ENCODE data around the gene VPS26C. TPM values are rescaled to one million over a fixed set of nuclear protein-coding genes. Genes with fewer than 3 reads are reported as not detected.
"Not testable (repeated sequence)": the region's sequence is repeated elsewhere in the genome, so short reads cannot be mapped to it uniquely, and the experiment has no call there.

The VPS26C gene
- polyA plus RNA-seq, 1 of the 3 experiments (the other 2 are of a cell fraction): 34.8 TPM

DNA sequence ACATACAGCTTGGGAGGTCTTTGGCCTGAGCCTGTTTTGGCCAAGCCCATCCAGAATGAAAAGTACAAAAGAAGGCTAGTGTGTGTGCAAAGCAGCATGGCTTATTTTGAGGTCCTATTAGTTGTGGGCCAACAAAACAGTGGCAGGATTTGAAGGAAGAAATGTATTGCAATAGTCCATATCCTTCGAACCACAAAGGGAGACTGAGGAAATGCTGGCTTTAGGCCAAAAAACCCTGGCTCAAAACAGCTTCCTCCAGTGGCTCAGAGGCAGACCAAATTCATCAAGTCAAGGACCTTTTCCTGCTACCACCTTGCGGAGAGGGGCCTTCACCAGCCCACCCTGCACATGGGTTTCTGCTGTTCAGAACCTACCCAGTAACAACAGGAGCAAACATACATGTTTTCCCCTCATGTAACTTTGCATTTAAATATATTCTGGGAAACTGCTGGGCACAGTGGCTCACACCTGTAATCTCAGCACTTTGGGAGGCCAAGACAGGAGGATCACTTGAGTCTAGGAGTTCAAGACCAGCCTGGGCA is 43.3 kb downstream of the VPS26C start:
- ChIA-PET POLR2A (no interaction called here), CTCF (interaction anchor here (0.6 kb wide), 1 partner anchor 547 kb away, joined by 3 read pairs; no protein-coding TSS in a partner anchor)
- Histone ChIP-seq H3K9ac (no peak overlapping the region), H3K4me1 (ENCODE audit: control insufficient read depth in 1 of 2, insufficient read depth in 2 of 2, low read depth in 1 of 2, low read length in 1 of 2) (peaks cover 0 to 19% of the 10 kb centered on the region in 2 experiments; a peak in 1 of 4 replicates), H3F3A (replicated peaks; ENCODE audit: insufficient read depth) (peaks cover 18% of the 10 kb centered on the region), H3K79me2 (ENCODE audit: insufficient read depth) (no peaks in the 10 kb centered on the region), H3K36me3 (replicated peaks in 1 of 2; ENCODE audit: control insufficient read depth in 1 of 2, insufficient read depth in 2 of 2, low read length in 1 of 2) (peaks cover 37 to 48% of the 10 kb centered on the region in 2 experiments), H3K27ac (ENCODE audit: low read depth in 2 of 2, low read length in 1 of 2) (peak overlapping the region in 1 of 2 experiments; percentile 43; a peak in 1 of 4 replicates), H3K27me3 (ENCODE audit: insufficient read depth) (no peaks in the 10 kb centered on the region), H2AFZ (ENCODE audit: low read depth) (no peak overlapping the region), H3K4me2 (no peak overlapping the region), H3K9me3 (no peaks in the 10 kb centered on the region), H4K20me1 (ENCODE audit: insufficient read depth) (no peaks in the 10 kb centered on the region), H3K9me2 (no peaks in the 10 kb centered on the region), H3K4me3 (ENCODE audit: low read depth in 2 of 2, low read length in 1 of 2) (no peak overlapping the region)
- DNase-seq: no peak
- no peak for TF ChIP-seq NRF1 (IDR thresholded peaks at IDR 0.05; ENCODE audit: low read depth, low read length)
- TF ChIP-seq ELF1 (IDR thresholded peaks at IDR 0.05): no peak
- no peak for TF ChIP-seq TCF12 (IDR thresholded peaks at IDR 0.05)
- TF ChIP-seq, protein P1, sequence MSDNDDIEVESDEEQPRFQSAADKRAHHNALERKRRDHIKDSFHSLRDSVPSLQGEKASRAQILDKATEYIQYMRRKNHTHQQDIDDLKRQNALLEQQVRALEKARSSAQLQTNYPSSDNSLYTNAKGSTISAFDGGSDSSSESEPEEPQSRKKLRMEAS (IDR thresholded peaks at IDR 0.05; ENCODE audit: low read depth): no peak
- 94% methylated on average over 2 of the region's 2 CpGs for WGBS (ENCODE audit: low lambda C conversion rate)

DNA sequence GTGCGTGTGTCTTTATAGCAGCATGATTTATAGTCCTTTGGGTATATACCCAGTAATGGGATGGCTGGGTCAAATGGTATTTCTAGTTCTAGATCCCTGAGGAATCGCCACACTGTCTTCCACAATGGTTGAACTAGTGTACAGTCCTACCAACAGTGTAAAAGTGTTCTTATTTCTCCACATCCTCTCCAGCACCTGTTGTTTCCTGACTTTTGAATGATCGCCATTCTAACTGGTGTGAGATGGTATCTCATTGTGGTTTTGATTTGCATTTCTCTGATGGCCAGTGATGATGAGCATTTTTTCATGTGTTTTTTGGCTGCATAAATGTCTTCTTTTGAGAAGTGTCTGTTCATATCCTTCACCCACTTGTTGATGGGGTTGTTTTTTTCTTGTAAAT is 44.9 kb downstream of the VPS26C start:
- H3K4me2 ChIP-seq; H3K79me2 ChIP-seq (ENCODE audit: insufficient read depth); H4K20me1 ChIP-seq (ENCODE audit: insufficient read depth); H2AFZ ChIP-seq (ENCODE audit: low read depth); H3K9ac ChIP-seq; POLR2A ChIA-PET; H3K27me3 ChIP-seq (ENCODE audit: insufficient read depth); H3K9me2 ChIP-seq; CTCF ChIA-PET; H3K27ac ChIP-seq (ENCODE audit: low read depth in 2 of 2, low read length in 1 of 2); H3K9me3 ChIP-seq; DNase-seq; H3K4me3 ChIP-seq (ENCODE audit: low read depth in 2 of 2, low read length in 1 of 2): not testable (repeated sequence)
- Histone ChIP-seq H3K36me3 (replicated peaks in 1 of 2; ENCODE audit: control insufficient read depth in 1 of 2, insufficient read depth in 2 of 2, low read length in 1 of 2) (peaks cover 24 to 33% of the 10 kb centered on the region in 2 experiments), H3K4me1 (ENCODE audit: control insufficient read depth in 1 of 2, insufficient read depth in 2 of 2, low read depth in 1 of 2, low read length in 1 of 2) (peaks cover 0 to 19% of the 10 kb centered on the region in 2 experiments; a peak in 1 of 4 replicates), H3F3A (replicated peaks; ENCODE audit: insufficient read depth) (peaks cover 18% of the 10 kb centered on the region)
- WGBS (ENCODE audit: low lambda C conversion rate): 92% methylated on average over 2 of the region's 3 CpGs

DNA sequence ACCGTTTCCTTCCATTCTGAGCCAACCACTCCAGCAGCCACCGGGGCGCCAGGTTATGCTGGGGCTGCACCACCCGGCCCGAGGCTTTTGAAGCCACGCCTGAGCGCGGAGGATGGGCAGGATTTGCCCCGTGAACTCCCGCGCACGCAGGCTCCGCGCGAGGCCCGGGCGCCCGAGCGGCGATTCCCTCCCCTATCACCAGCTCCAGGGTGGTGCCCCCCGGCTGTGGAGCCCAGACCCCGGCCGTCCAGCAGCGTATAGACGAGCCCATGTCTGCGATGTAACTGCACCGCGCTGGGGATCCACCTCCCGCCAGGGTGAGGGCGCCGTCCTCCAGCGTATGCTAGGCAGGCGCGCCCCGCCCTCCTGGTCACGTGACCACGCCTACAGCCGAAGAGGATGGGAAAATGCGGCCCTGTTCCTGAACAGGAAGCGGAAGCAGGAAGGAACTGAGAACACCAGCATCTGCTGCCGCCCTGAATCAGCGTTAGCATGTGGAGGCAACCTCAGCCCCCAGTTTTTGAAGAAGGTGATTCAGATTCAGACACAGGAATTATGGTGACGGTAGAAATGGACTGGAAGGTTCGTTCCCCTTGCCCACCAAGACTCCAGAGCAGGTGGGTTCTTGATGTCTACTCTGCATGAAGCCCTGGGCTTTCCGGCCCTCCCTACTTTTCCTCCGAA is 46.0 kb downstream of the VPS26C start:
- ChIA-PET CTCF (interaction anchor here (0.6 to 1.3 kb wide), 6 partner anchors 10 to 231 kb away, joined by 3 to 7 read pairs (median 4); no protein-coding TSS in a partner anchor), POLR2A (interaction anchor here (1.0 kb wide), 1 partner anchor 54 kb away, joined by 3 read pairs; no protein-coding TSS in a partner anchor)
- peak overlapping the region; percentile 99 for H3K4me2 ChIP-seq
- 10% methylated on average over 14 of the region's 46 CpGs for WGBS (ENCODE audit: low lambda C conversion rate)
- peak overlapping the region; percentile 65 to 88 for H3K4me3 ChIP-seq (ENCODE audit: low read depth in 2 of 2, low read length in 1 of 2)
- H3K9ac ChIP-seq: peak overlapping the region; percentile 74
- peaks cover 0 to 19% of the 10 kb centered on the region in 2 experiments; a peak in 1 of 4 replicates for H3K4me1 ChIP-seq (ENCODE audit: control insufficient read depth in 1 of 2, insufficient read depth in 2 of 2, low read depth in 1 of 2, low read length in 1 of 2)
- peaks cover 18% of the 10 kb centered on the region for H3F3A ChIP-seq (replicated peaks; ENCODE audit: insufficient read depth)
- no peaks in the 10 kb centered on the region for H3K27me3 ChIP-seq (ENCODE audit: insufficient read depth)
- H4K20me1 ChIP-seq (ENCODE audit: insufficient read depth): no peaks in the 10 kb centered on the region
- peaks cover 20 to 22% of the 10 kb centered on the region in 2 experiments for H3K36me3 ChIP-seq (replicated peaks in 1 of 2; ENCODE audit: control insufficient read depth in 1 of 2, insufficient read depth in 2 of 2, low read length in 1 of 2)
- H2AFZ ChIP-seq (ENCODE audit: low read depth): peak overlapping the region; percentile 97
- no peaks in the 10 kb centered on the region for H3K9me2 ChIP-seq
- peak overlapping the region; percentile 74 to 96 for H3K27ac ChIP-seq (ENCODE audit: low read depth in 2 of 2, low read length in 1 of 2)
- no peaks in the 10 kb centered on the region for H3K9me3 ChIP-seq
- H3K79me2 ChIP-seq (ENCODE audit: insufficient read depth): no peaks in the 10 kb centered on the region
- peak; percentile 94 for DNase-seq
- TF ChIP-seq, protein P2, sequence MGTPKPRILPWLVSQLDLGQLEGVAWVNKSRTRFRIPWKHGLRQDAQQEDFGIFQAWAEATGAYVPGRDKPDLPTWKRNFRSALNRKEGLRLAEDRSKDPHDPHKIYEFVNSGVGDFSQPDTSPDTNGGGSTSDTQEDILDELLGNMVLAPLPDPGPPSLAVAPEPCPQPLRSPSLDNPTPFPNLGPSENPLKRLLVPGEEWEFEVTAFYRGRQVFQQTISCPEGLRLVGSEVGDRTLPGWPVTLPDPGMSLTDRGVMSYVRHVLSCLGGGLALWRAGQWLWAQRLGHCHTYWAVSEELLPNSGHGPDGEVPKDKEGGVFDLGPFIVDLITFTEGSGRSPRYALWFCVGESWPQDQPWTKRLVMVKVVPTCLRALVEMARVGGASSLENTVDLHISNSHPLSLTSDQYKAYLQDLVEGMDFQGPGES (IDR thresholded peaks at IDR 0.05; ENCODE audit: low read depth, low read length): no peak
- TF ChIP-seq NFIC (IDR thresholded peaks at IDR 0.05; ENCODE audit: borderline replicate concordance) (no peak), MEF2A (IDR thresholded peaks at IDR 0.05; ENCODE audit: borderline replicate concordance, low read depth) (no peak), GATA2 (CRISPR knock-in tag; IDR thresholded peaks at IDR 0.05) (no peak), SIN3A (IDR thresholded peaks at IDR 0.05; ENCODE audit: borderline replicate concordance, low read depth, low read length) (peak; percentile 65; the same call in 1 of the 2 replicates), CHD2 (IDR thresholded peaks at IDR 0.05; ENCODE audit: low read length, partially characterized antibody) (peak; percentile 68), JUND (IDR thresholded peaks at IDR 0.05) (no peak), SMC3 (IDR thresholded peaks at IDR 0.05; ENCODE audit: low read depth, low read length) (0 out of 2 replicates have a peak, but pooled peaks have one; percentile 26), TCF12 (IDR thresholded peaks at IDR 0.05) (peak; percentile 34; the same call in 1 of the 2 replicates), RFX5 (IDR thresholded peaks at IDR 0.05; ENCODE audit: low read length) (no peak)
- TF ChIP-seq, protein P3, sequence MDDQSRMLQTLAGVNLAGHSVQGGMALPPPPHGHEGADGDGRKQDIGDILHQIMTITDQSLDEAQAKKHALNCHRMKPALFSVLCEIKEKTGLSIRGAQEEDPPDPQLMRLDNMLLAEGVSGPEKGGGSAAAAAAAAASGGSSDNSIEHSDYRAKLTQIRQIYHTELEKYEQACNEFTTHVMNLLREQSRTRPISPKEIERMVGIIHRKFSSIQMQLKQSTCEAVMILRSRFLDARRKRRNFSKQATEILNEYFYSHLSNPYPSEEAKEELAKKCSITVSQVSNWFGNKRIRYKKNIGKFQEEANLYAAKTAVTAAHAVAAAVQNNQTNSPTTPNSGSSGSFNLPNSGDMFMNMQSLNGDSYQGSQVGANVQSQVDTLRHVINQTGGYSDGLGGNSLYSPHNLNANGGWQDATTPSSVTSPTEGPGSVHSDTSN (IDR thresholded peaks at IDR 0.05): no peak
- TF ChIP-seq, protein P4, sequence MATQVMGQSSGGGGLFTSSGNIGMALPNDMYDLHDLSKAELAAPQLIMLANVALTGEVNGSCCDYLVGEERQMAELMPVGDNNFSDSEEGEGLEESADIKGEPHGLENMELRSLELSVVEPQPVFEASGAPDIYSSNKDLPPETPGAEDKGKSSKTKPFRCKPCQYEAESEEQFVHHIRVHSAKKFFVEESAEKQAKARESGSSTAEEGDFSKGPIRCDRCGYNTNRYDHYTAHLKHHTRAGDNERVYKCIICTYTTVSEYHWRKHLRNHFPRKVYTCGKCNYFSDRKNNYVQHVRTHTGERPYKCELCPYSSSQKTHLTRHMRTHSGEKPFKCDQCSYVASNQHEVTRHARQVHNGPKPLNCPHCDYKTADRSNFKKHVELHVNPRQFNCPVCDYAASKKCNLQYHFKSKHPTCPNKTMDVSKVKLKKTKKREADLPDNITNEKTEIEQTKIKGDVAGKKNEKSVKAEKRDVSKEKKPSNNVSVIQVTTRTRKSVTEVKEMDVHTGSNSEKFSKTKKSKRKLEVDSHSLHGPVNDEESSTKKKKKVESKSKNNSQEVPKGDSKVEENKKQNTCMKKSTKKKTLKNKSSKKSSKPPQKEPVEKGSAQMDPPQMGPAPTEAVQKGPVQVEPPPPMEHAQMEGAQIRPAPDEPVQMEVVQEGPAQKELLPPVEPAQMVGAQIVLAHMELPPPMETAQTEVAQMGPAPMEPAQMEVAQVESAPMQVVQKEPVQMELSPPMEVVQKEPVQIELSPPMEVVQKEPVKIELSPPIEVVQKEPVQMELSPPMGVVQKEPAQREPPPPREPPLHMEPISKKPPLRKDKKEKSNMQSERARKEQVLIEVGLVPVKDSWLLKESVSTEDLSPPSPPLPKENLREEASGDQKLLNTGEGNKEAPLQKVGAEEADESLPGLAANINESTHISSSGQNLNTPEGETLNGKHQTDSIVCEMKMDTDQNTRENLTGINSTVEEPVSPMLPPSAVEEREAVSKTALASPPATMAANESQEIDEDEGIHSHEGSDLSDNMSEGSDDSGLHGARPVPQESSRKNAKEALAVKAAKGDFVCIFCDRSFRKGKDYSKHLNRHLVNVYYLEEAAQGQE (IDR thresholded peaks at IDR 0.05; ENCODE audit: low read depth, low read length): no peak

Data from SK-N-SH (cell line).